Ectodermal cell (in vitro differentiated cells): ENCODE results near the gene CSTF1.
"Not testable (repeated sequence)": the region's sequence is repeated elsewhere in the genome, so short reads cannot be mapped to it uniquely, and the experiment has no call there.

ENCODE experiments used
- H3K27ac ChIP-seq: 2 replicates; pipeline ENCODE4 v1.7.0; 2013; ENCODE audit warnings: mild to moderate bottlenecking, low read depth, low read length; ENCODE audit not compliant: insufficient read depth, poor library complexity, severe bottlenecking
- H3K27me3 ChIP-seq: 2 replicates; pipeline ENCODE4 v1.7.0; 2013; ENCODE audit warnings: mild to moderate bottlenecking, low read length; ENCODE audit not compliant: insufficient read depth, control insufficient read depth, poor library complexity, severe bottlenecking
- H3K36me3 ChIP-seq: one replicate; pipeline ENCODE4 v1.7.0; 2013; ENCODE audit warnings: low read length; ENCODE audit not compliant: control insufficient read depth, insufficient read depth
- H3K4me1 ChIP-seq: one replicate; pipeline ENCODE4 v1.7.0; 2013; ENCODE audit warnings: low read length; ENCODE audit not compliant: control insufficient read depth, insufficient read depth
- H3K4me3 ChIP-seq: 2 replicates; pipeline ENCODE4 v1.7.0; 2013; ENCODE audit warnings: low read depth, low read length, control low read depth; ENCODE audit not compliant: insufficient read depth
- H3K9me3 ChIP-seq: 2 replicates; pipeline ENCODE4 v1.7.0; 2013; ENCODE audit warnings: mild to moderate bottlenecking, low read length, moderate library complexity; ENCODE audit not compliant: control insufficient read depth
- WGBS, 2 experiments: methylation state at CpG; one replicate each; pipeline ENCODE4 v1.1.7; 2013; ENCODE audit warnings: missing lambda C conversion rate in 2 of 2; 5-methylcytosine and 5-hydroxymethylcytosine counted together

Gene CSTF1

GRCh38 chr20:56395166-56395565 is 2.7 kb downstream of the CSTF1 start:
- peaks cover 15% of the 10 kb centered on the region for H3K4me1 ChIP-seq
- H3K9me3 ChIP-seq, result no peaks in the 10 kb centered on the region
- peaks cover 38% of the 10 kb centered on the region for H3K36me3 ChIP-seq
- H3K27me3 ChIP-seq, result no peaks in the 10 kb centered on the region
- H3K4me3 ChIP-seq, result no peak overlapping the region
- whole genome bisulfite sequencing, 2 experiments, result 96 to 97% methylated on average over 4 of the region's 4 CpGs
- no peak overlapping the region for H3K27ac ChIP-seq

GRCh38 chr20:56400001-56400640 is 7.7 kb downstream of the CSTF1 start:
- Histone ChIP-seq H3K4me1 (no peaks in the 10 kb centered on the region), H3K27ac (no peak overlapping the region), H3K36me3 (peaks cover 73% of the 10 kb centered on the region), H3K4me3 (no peak overlapping the region), H3K27me3 (no peaks in the 10 kb centered on the region), H3K9me3 (no peaks in the 10 kb centered on the region)

GRCh38 chr20:56403465-56403864 is 11.0 kb downstream of the CSTF1 start:
- 96% methylated on average over 25 to 26 of the region's 26 CpGs for WGBS, 2 experiments
- no peaks in the 10 kb centered on the region for H3K9me3 ChIP-seq
- no peaks in the 10 kb centered on the region for H3K27me3 ChIP-seq
- no peak overlapping the region for H3K4me3 ChIP-seq
- H3K36me3 ChIP-seq, result peaks cover 68% of the 10 kb centered on the region
- H3K27ac ChIP-seq, result no peak overlapping the region
- no peaks in the 10 kb centered on the region for H3K4me1 ChIP-seq

- not testable (repeated sequence) for H3K27ac ChIP-seq, H3K27me3 ChIP-seq, H3K4me1 ChIP-seq, H3K9me3 ChIP-seq, H3K4me3 ChIP-seq
- H3K36me3 ChIP-seq, result peaks cover 61% of the 10 kb centered on the region
- WGBS, 2 experiments, result 95 to 96% methylated on average over 12 of the region's 12 CpGs
Measured at GRCh38 chr20:56405356-56405755, 12.9 kb downstream of the CSTF1 start.

- H3K4me3 ChIP-seq, result no peak overlapping the region
- 93 to 99% methylated on average over 3 of the region's 3 CpGs for WGBS, 2 experiments
- H3K36me3 ChIP-seq, result peaks cover 55% of the 10 kb centered on the region
- H3K27me3 ChIP-seq, result no peaks in the 10 kb centered on the region
- no peak overlapping the region for H3K27ac ChIP-seq
- no peaks in the 10 kb centered on the region for H3K9me3 ChIP-seq
- H3K4me1 ChIP-seq, result no peaks in the 10 kb centered on the region
Measured at GRCh38 chr20:56406910-56407309, 14.5 kb downstream of the CSTF1 start.

- Histone ChIP-seq H3K27me3 (no peaks in the 10 kb centered on the region), H3K9me3 (no peaks in the 10 kb centered on the region), H3K4me3 (no peak overlapping the region), H3K4me1 (no peaks in the 10 kb centered on the region), H3K27ac (no peak overlapping the region), H3K36me3 (peaks cover 30% of the 10 kb centered on the region)
- 91 to 94% methylated on average over 4 to 5 of the region's 5 CpGs for WGBS, 2 experiments
Measured at GRCh38 chr20:56409521-56409920, 17.1 kb downstream of the CSTF1 start.

- Histone ChIP-seq H3K27ac (no peak overlapping the region), H3K36me3 (peaks cover 28% of the 10 kb centered on the region)
- 93 to 96% methylated on average over 1 of the region's 1 CpG for WGBS, 2 experiments
Measured at GRCh38 chr20:56409956-56410355, 17.5 kb downstream of the CSTF1 start.

GRCh38 chr20:56411287-56411686 is 18.8 kb downstream of the CSTF1 start:
- not testable (repeated sequence) for H3K9me3 ChIP-seq, H3K27ac ChIP-seq, H3K4me1 ChIP-seq, H3K4me3 ChIP-seq, H3K27me3 ChIP-seq
- WGBS, 2 experiments, result 94 to 97% methylated on average over 7 of the region's 7 CpGs
- H3K36me3 ChIP-seq, result peaks cover 14% of the 10 kb centered on the region

More at GRCh38 chr20:56409956-56410355, 17.5 kb downstream of the CSTF1 start:
- Histone ChIP-seq H3K4me1 (no peaks in the 10 kb centered on the region), H3K27me3 (no peaks in the 10 kb centered on the region), H3K4me3 (no peak overlapping the region), H3K9me3 (no peaks in the 10 kb centered on the region)

GRCh38 chr20:56411759-56412472 is 19.5 kb downstream of the CSTF1 start, which contains the start of gene CASS4:
Gene CASS4 (plus strand): TSS chr20:56412260. CDS start chr20:56412459, 199 bp downstream.
- Histone ChIP-seq H3K27ac (no peak within 1 kb of the TSS), H3K4me3 (no peak within 1 kb of the TSS), H3K4me1 (no peaks in the 10 kb centered on the region), H3K36me3 (peaks cover 8% of the 10 kb centered on the region), H3K27me3 (no peaks in the 10 kb centered on the region), H3K9me3 (no peaks in the 10 kb centered on the region)
- 93% methylated on average over 10 of the region's 10 CpGs for WGBS, 2 experiments

GRCh38 chr20:56412473-56412790 is 20.0 kb downstream of the CSTF1 start:
- H3K4me1 ChIP-seq, result no peaks in the 10 kb centered on the region
- WGBS, 2 experiments, result 96% methylated on average over 7 of the region's 7 CpGs
- no peak overlapping the region for H3K4me3 ChIP-seq
- peaks cover 3% of the 10 kb centered on the region for H3K36me3 ChIP-seq
- no peak overlapping the region for H3K27ac ChIP-seq
- no peaks in the 10 kb centered on the region for H3K9me3 ChIP-seq
- no peaks in the 10 kb centered on the region for H3K27me3 ChIP-seq
